H1 (cell line): Measurements from ENCODE around the gene MARK3. TPM values are rescaled to one million over a fixed set of nuclear protein-coding genes. Genes with fewer than 3 reads are reported as not detected.

Source experiments
- CTCF ChIA-PET: fragments of 300-600 bp; sonication (Branson Sonifier 250); formaldehyde crosslinking; loops from one replicate; lab custom pipeline; 2021; ENCODE audit not compliant: partially characterized antibody; lab: Charles Lee
- POLR2A ChIA-PET: fragments of 300-600 bp; sonication (Branson Sonifier 250); formaldehyde crosslinking; loops from one replicate; lab custom pipeline; 2021; ENCODE audit warnings: inconsistent platforms; ENCODE audit not compliant: partially characterized antibody; lab: Charles Lee
- DNase-seq, 2 experiments: peaks; one replicate each; pipeline versions ENCODE4 v3.0.0 to v3.0.0-alpha.2; 2010 to 2022; ENCODE audit warnings: low spot score in 2 of 2, low read depth in 1 of 2, mixed read lengths in 1 of 2
- FAIRE-seq: peaks from 2 replicates; lab custom pipeline; 2011; peaks lifted over from hg19 to GRCh38; lab: Jason Lieb, UNC
- H2AFZ ChIP-seq: 2 replicates; pipeline ENCODE4 v1.8.1; 2012; ENCODE audit warnings: low read length, inconsistent platforms
- H2AK5ac ChIP-seq: 2 replicates; pipeline ENCODE4 v1.6.1; 2013; ENCODE audit warnings: low read depth, low read length
- H2BK120ac ChIP-seq: replicated peaks from 2 replicates; pipeline ENCODE3; 2013; ENCODE audit warnings: low read depth, low read length, inconsistent platforms
- H2BK12ac ChIP-seq: 2 replicates; pipeline ENCODE4 v1.6.1; 2013; ENCODE audit warnings: low read depth, low read length
- H2BK15ac ChIP-seq: 2 replicates; pipeline ENCODE4 v1.6.1; 2013; ENCODE audit warnings: low read length
- H2BK20ac ChIP-seq: 2 replicates; pipeline ENCODE4 v1.6.1; 2013; ENCODE audit warnings: low read length
- H2BK5ac ChIP-seq: 2 replicates; pipeline ENCODE4 v1.6.1; 2013; ENCODE audit warnings: low read depth, low read length
- H3K14ac ChIP-seq: 2 replicates; pipeline ENCODE4 v1.6.1; 2013; ENCODE audit warnings: inconsistent platforms; ENCODE audit not compliant: insufficient read length
- H3K18ac ChIP-seq: 2 replicates; pipeline ENCODE4 v1.6.1; 2013; ENCODE audit warnings: low read length; ENCODE audit errors: extremely low read depth
- H3K23ac ChIP-seq: 2 replicates; pipeline ENCODE4 v1.6.1; 2013; ENCODE audit warnings: inconsistent platforms; ENCODE audit not compliant: insufficient read length
- H3K23me2 ChIP-seq: 2 replicates; pipeline ENCODE4 v1.6.1; 2013; ENCODE audit warnings: low read depth, low read length
- H3K27ac ChIP-seq: 2 replicates; pipeline ENCODE4 v1.6.1; 2011; ENCODE audit warnings: low read depth, low read length, inconsistent platforms
- H3K27me3 ChIP-seq, 4 experiments: replicated peaks in 1 of 4; 1 replicate in 1 of 4; 2 replicates in 3 of 4; pipeline versions ENCODE4 v1.6.1 to v1.8.1; 2011 to 2013; ENCODE audit warnings: low read length in 3 of 4, mild to moderate bottlenecking in 3 of 4, inconsistent platforms in 2 of 4, mixed read lengths in 2 of 4, moderate library complexity in 1 of 4; ENCODE audit not compliant: control insufficient read depth in 3 of 4, insufficient read depth in 3 of 4; ENCODE audit errors: extremely low read depth in 1 of 4
- H3K36me3 ChIP-seq, 4 experiments: 2 replicates each; pipeline versions ENCODE4 v1.6.1 to v1.8.1; 2011 to 2013; ENCODE audit warnings: mild to moderate bottlenecking in 4 of 4, low read length in 3 of 4, moderate library complexity in 2 of 4, control low read depth in 1 of 4, inconsistent platforms in 1 of 4; ENCODE audit not compliant: insufficient read depth in 4 of 4, control insufficient read depth in 2 of 4
- H3K4ac ChIP-seq: replicated peaks from 2 replicates; pipeline ENCODE3; 2013; ENCODE audit warnings: low read length, low read depth, mixed read lengths, inconsistent platforms; ENCODE audit not compliant: insufficient read length
- H3K4me1 ChIP-seq, 4 experiments: replicated peaks in 1 of 4; 1 replicate in 1 of 4; 2 replicates in 3 of 4; pipeline versions ENCODE4 v1.6.1 to v1.8.1; 2011 to 2013; ENCODE audit warnings: low read length in 3 of 4, inconsistent platforms in 2 of 4, mixed read lengths in 1 of 4; ENCODE audit not compliant: insufficient read depth in 4 of 4, control insufficient read depth in 3 of 4
- H3K4me2 ChIP-seq, 2 experiments: 2 replicates each; pipeline versions ENCODE4 v1.6.1 to v1.8.1; 2011 to 2013; ENCODE audit warnings: low read depth in 2 of 2, low read length in 2 of 2, control low read depth in 1 of 2, inconsistent platforms in 1 of 2, mild to moderate bottlenecking in 1 of 2; ENCODE audit not compliant: insufficient read depth in 1 of 2
- H3K4me3 ChIP-seq, 4 experiments: fragments of 200-600, 300-600 bp in 1 of 4; sonication (generic), shearing (Covaris generic), sonication (Bioruptor Twin) in 1 of 4; 2 replicates each; pipeline versions ENCODE4 v1.5.1 to v1.8.1; 2011 to 2016; ENCODE audit warnings: low read length in 4 of 4, low read depth in 3 of 4, control low read depth in 2 of 4, inconsistent platforms in 2 of 4, mild to moderate bottlenecking in 2 of 4, mixed read lengths in 1 of 4, moderate library complexity in 1 of 4; ENCODE audit not compliant: insufficient read depth in 2 of 4; ENCODE audit errors: extremely low read depth in 1 of 4
- H3K56ac ChIP-seq: replicated peaks from 2 replicates; pipeline ENCODE3; 2013; ENCODE audit warnings: low read depth, mild to moderate bottlenecking, mixed read lengths, low read length, inconsistent platforms; ENCODE audit not compliant: insufficient read length
- H3K79me1 ChIP-seq: 2 replicates; pipeline ENCODE4 v1.6.1; 2013; ENCODE audit warnings: low read depth, low read length, control low read depth
- H3K79me2 ChIP-seq, 2 experiments: 2 replicates each; pipeline versions ENCODE4 v1.6.1 to v1.8.1; 2012 to 2013; ENCODE audit warnings: low read length in 2 of 2, mild to moderate bottlenecking in 2 of 2, inconsistent platforms in 1 of 2; ENCODE audit not compliant: insufficient read depth in 2 of 2, control insufficient read depth in 1 of 2
- H3K9ac ChIP-seq, 4 experiments: replicated peaks in 1 of 4; 1 replicate in 1 of 4; 2 replicates in 3 of 4; pipeline versions ENCODE4 v1.6.1 to v1.8.1; 2011 to 2013; ENCODE audit warnings: low read depth in 3 of 4, low read length in 3 of 4, control low read depth in 2 of 4, mild to moderate bottlenecking in 2 of 4, moderate library complexity in 2 of 4, inconsistent platforms in 1 of 4; ENCODE audit errors: extremely low read depth in 1 of 4
- H3K9me3 ChIP-seq, 2 experiments: 2 replicates each; pipeline versions ENCODE4 v1.6.1 to v1.8.1; 2012 to 2013; ENCODE audit warnings: mild to moderate bottlenecking in 2 of 2, moderate library complexity in 2 of 2, control low read depth in 1 of 2, inconsistent platforms in 1 of 2, low read depth in 1 of 2, low read length in 1 of 2, mixed read lengths in 1 of 2; ENCODE audit not compliant: insufficient read depth in 2 of 2
- H4K20me1 ChIP-seq, 2 experiments: replicated peaks in 1 of 2; 2 replicates each; pipeline versions ENCODE3 to v1.8.1; 2011 to 2013; ENCODE audit warnings: inconsistent platforms in 2 of 2, low read length in 2 of 2, mild to moderate bottlenecking in 1 of 2; ENCODE audit not compliant: insufficient read depth in 2 of 2, control insufficient read depth in 1 of 2
- H4K5ac ChIP-seq: 2 replicates; pipeline ENCODE4 v1.6.1; 2013; ENCODE audit warnings: low read length, low read depth, mixed read lengths, inconsistent platforms; ENCODE audit not compliant: insufficient read length
- H4K8ac ChIP-seq: 2 replicates; pipeline ENCODE4 v1.8.0; 2013; ENCODE audit warnings: mild to moderate bottlenecking, moderate library complexity, low read length, inconsistent platforms; ENCODE audit not compliant: insufficient read depth; ENCODE audit errors: extremely low read depth
- H4K91ac ChIP-seq: replicated peaks from 2 replicates; pipeline ENCODE3; 2013; ENCODE audit warnings: low read length, mixed read lengths, inconsistent platforms; ENCODE audit not compliant: insufficient read length
- BCL11A ChIP-seq, 2 experiments: IDR thresholded peaks; one replicate each; pipeline ENCODE4 v1.6.1; 2011; ENCODE audit warnings: low read depth in 2 of 2, low read length in 2 of 2, mild to moderate bottlenecking in 2 of 2
- WGBS, 2 experiments: shearing (Covaris generic) in 1 of 2; methylation state at CpG; one replicate each; pipeline versions ENCODE4 v1.1.6 to v1.1.7; 2013 to 2015; ENCODE audit warnings: low lambda C conversion rate in 2 of 2, mixed read lengths in 2 of 2, inconsistent platforms in 1 of 2, low coverage in 1 of 2, missing lambda C conversion rate in 1 of 2; ENCODE audit not compliant: insufficient replicate concordance in 2 of 2, insufficient coverage in 1 of 2, insufficient read length in 1 of 2; ENCODE audit errors: extremely low coverage in 1 of 2, missing lambda C conversion rate in 1 of 2; 5-methylcytosine and 5-hydroxymethylcytosine counted together
- polyA plus RNA-seq, 7 experiments: library from polyadenylated mRNA; depleted of rRNA in 3 of 7; stranded (reverse) in 5 of 7; unstranded in 2 of 7; fragments of >200 nt in 5 of 7; fragments of 200-250 nt in 2 of 7; gene quantifications; 1 replicate in 5 of 7; 2 replicates in 1 of 7; 4 replicates in 1 of 7; pipeline versions ENCODE4 v1.2.1 to v1.2.3, GENCODE V29; 2011 to 2013; ENCODE audit warnings: missing spikeins in 2 of 7, mixed read lengths in 2 of 7
- total RNA-seq: library from RNA; stranded (reverse); fragmentation: NEBNext Ultra II Directional; extraction: Animal tissue kit (Norgen Biotek cat#: 25700); gene quantifications from 2 replicates; pipeline ENCODE4 v1.2.1, GENCODE V29; 2021

MARK3 gene
- total and polyA plus RNA-seq, 2 of the 8 experiments (the other 6 are each of a cell fraction or from before 2014, with no cell fraction given): 39.4 to 76.9 TPM

GRCh38 chr14:103536693-103537092 lies 151.5 kb downstream of the MARK3 start:
- peaks cover 8 to 30% of the 10 kb centered on the region in 2 experiments for H4K20me1 ChIP-seq
- no peak for TF ChIP-seq BCL11A (IDR thresholded peaks at IDR 0.05; ENCODE audit: low read depth in 2 of 2, low read length in 2 of 2)

More at GRCh38 chr14:103536693-103537092, 151.5 kb downstream of the MARK3 start:
- H2BK12ac ChIP-seq: no peak overlapping the region
- no peaks in the 10 kb centered on the region; a peak in 2 of 7 replicates for H3K27me3 ChIP-seq
- no peak overlapping the region for H3K18ac ChIP-seq
- H3K36me3 ChIP-seq: peaks cover 0 to 17% (median 1%) of the 10 kb centered on the region in 4 experiments; a peak in 3 of 8 replicates
- H3K14ac ChIP-seq: no peak overlapping the region
- FAIRE-seq: no peak
- no peaks in the 10 kb centered on the region for H3K79me2 ChIP-seq
- H3K27ac ChIP-seq: no peak overlapping the region
- no peak overlapping the region for H4K5ac ChIP-seq
- H3K9me3 ChIP-seq: no peaks in the 10 kb centered on the region
- no peaks in the 10 kb centered on the region for H3K23me2 ChIP-seq
- no peak overlapping the region for H2AFZ ChIP-seq
- no peak overlapping the region for H4K91ac ChIP-seq
- peaks cover 4% of the 10 kb centered on the region; the same call in 1 of the 2 replicates for H3K79me1 ChIP-seq
- H4K8ac ChIP-seq: peak overlapping the region; percentile 79; the same call in 1 of the 2 replicates
- H2BK5ac ChIP-seq: no peak overlapping the region
- no peak overlapping the region for H2BK120ac ChIP-seq
- H3K56ac ChIP-seq: no peak overlapping the region
- POLR2A ChIA-PET: interaction anchor here (0.8 to 29.8 kb wide), 6 partner anchors 9 to 25 kb away, joined by 3 to 844 read pairs (median 4); partner anchors contain the start of genes BAG5 and CKB
- CTCF ChIA-PET: interaction anchor here (1.4 to 28.8 kb wide), 4 partner anchors 9 to 203 kb away, joined by 3 to 921 read pairs (median 118); partner anchors contain the start of genes CKB and EIF5
- no peak overlapping the region for H2BK20ac ChIP-seq
- no peak overlapping the region for H3K4me2 ChIP-seq
- H3K9ac ChIP-seq: no peak overlapping the region
- H2AK5ac ChIP-seq: no peak overlapping the region
- H3K4me3 ChIP-seq: no peak overlapping the region
- WGBS, 2 experiments: 89% methylated on average over 9 of the region's 9 CpGs; no CpG with 5 or more reads in 1 of the 2 experiments
- H3K23ac ChIP-seq: no peak overlapping the region
- H3K4ac ChIP-seq: no peak overlapping the region
- peaks cover 0 to 7% (median 5%) of the 10 kb centered on the region in 4 experiments; a peak in 6 of 7 replicates for H3K4me1 ChIP-seq
- no peak for DNase-seq
- no peak overlapping the region for H2BK15ac ChIP-seq
